KMS-11 (cell line): ENCODE results near the gene ZDHHC11.
"Not testable (repeated sequence)": the region's sequence is repeated elsewhere in the genome, so short reads cannot be mapped to it uniquely, and the experiment has no call there.

ENCODE experiments used
- H2AFZ ChIP-seq: fragments of 200-600 bp; sonication (generic); 2 replicates; pipeline ENCODE4 v1.6.1; 2016; ENCODE audit warnings: antibody characterized with exemption, mixed run types, low read depth
- H3K27ac ChIP-seq: fragments of 200-600 bp; sonication (generic); 2 replicates; pipeline ENCODE4 v1.6.1; 2016; ENCODE audit warnings: mild to moderate bottlenecking, mixed run types
- H3K27me3 ChIP-seq: fragments of 200-600 bp; sonication (generic); 2 replicates; pipeline ENCODE4 v1.6.1; 2017; ENCODE audit warnings: mild to moderate bottlenecking, low read depth, mixed run types, moderate library complexity; ENCODE audit not compliant: insufficient read depth
- H3K36me3 ChIP-seq: fragments of 200-600 bp; sonication (generic); 2 replicates; pipeline ENCODE4 v1.6.1; 2017; ENCODE audit warnings: mild to moderate bottlenecking, mixed run types; ENCODE audit not compliant: insufficient read depth
- H3K4me1 ChIP-seq: fragments of 200-600 bp; sonication (generic); 2 replicates; pipeline ENCODE4 v1.6.1; 2016; ENCODE audit warnings: mild to moderate bottlenecking, low read depth, mixed run types; ENCODE audit not compliant: poor library complexity, severe bottlenecking
- H3K4me2 ChIP-seq: fragments of 200-600 bp; sonication (generic); 2 replicates; pipeline ENCODE4 v1.7.0; 2016; ENCODE audit warnings: mild to moderate bottlenecking, mixed run types
- H3K4me3 ChIP-seq: fragments of 200-600 bp; sonication (generic); IDR thresholded peaks from 2 replicates; pipeline ENCODE4 v1.6.1; 2017; ENCODE audit warnings: low read depth, low read length, mixed read lengths; ENCODE audit not compliant: insufficient read depth
- H3K79me2 ChIP-seq: fragments of 200-600 bp; sonication (generic); 2 replicates; pipeline ENCODE4 v1.6.1; 2016; ENCODE audit warnings: low read depth, mixed run types; ENCODE audit not compliant: insufficient read depth
- H3K9ac ChIP-seq: fragments of 200-600 bp; sonication (generic); 2 replicates; pipeline ENCODE4 v1.6.1; 2016; ENCODE audit warnings: mild to moderate bottlenecking, mixed run types
- H4K20me1 ChIP-seq: fragments of 200-600 bp; sonication (generic); 2 replicates; pipeline ENCODE4 v1.6.1; 2016; ENCODE audit warnings: mild to moderate bottlenecking, mixed run types; ENCODE audit not compliant: insufficient read depth
- CTCF ChIP-seq: fragments of 200-600 bp; sonication (generic); conservative IDR thresholded peaks from 2 replicates; pipeline ENCODE4 v1.6.1; 2017; ENCODE audit warnings: low read depth, mild to moderate bottlenecking, antibody characterized with exemption, low read length, moderate library complexity, mixed read lengths

The ZDHHC11 gene

GRCh38 chr5:780571-780970 is 70.2 kb downstream of the ZDHHC11 start:
- H3K27me3 ChIP-seq, H3K36me3 ChIP-seq, H3K4me1 ChIP-seq, H2AFZ ChIP-seq, H3K4me3 ChIP-seq, H3K27ac ChIP-seq, H3K9ac ChIP-seq, H3K4me2 ChIP-seq, H3K79me2 ChIP-seq, H4K20me1 ChIP-seq: not testable (repeated sequence)

GRCh38 chr5:778967-779366 is 71.8 kb downstream of the ZDHHC11 start:
- not testable (repeated sequence) for H3K4me1 ChIP-seq, H4K20me1 ChIP-seq, H3K9ac ChIP-seq, H2AFZ ChIP-seq, H3K27me3 ChIP-seq, H3K79me2 ChIP-seq, H3K4me2 ChIP-seq, H3K27ac ChIP-seq, H3K36me3 ChIP-seq, H3K4me3 ChIP-seq

- H3K9ac ChIP-seq, H4K20me1 ChIP-seq, H3K79me2 ChIP-seq, H3K27me3 ChIP-seq, H3K36me3 ChIP-seq, H3K4me3 ChIP-seq, H3K4me2 ChIP-seq, H2AFZ ChIP-seq, H3K27ac ChIP-seq, H3K4me1 ChIP-seq: not testable (repeated sequence)
Measured at GRCh38 chr5:778421-778820, 72.4 kb downstream of the ZDHHC11 start.

GRCh38 chr5:777756-778161 is 73.0 kb downstream of the ZDHHC11 start:
- no peak overlapping the region for H3K4me2 ChIP-seq
- no peak overlapping the region for H2AFZ ChIP-seq
- no peak for TF ChIP-seq CTCF
- no peaks in the 10 kb centered on the region for H3K27me3 ChIP-seq
- no peak overlapping the region for H3K9ac ChIP-seq
- H3K27ac ChIP-seq = no peak overlapping the region
- no peaks in the 10 kb centered on the region for H4K20me1 ChIP-seq
- H3K4me1 ChIP-seq = no peaks in the 10 kb centered on the region
- H3K79me2 ChIP-seq = no peaks in the 10 kb centered on the region
- no peaks in the 10 kb centered on the region for H3K36me3 ChIP-seq
- H3K4me3 ChIP-seq = no peak overlapping the region

- Histone ChIP-seq H3K4me1 (no peaks in the 10 kb centered on the region), H4K20me1 (no peaks in the 10 kb centered on the region), H3K9ac (no peak overlapping the region), H2AFZ (no peak overlapping the region), H3K27me3 (no peaks in the 10 kb centered on the region), H3K4me3 (no peak overlapping the region), H3K79me2 (no peaks in the 10 kb centered on the region), H3K36me3 (no peaks in the 10 kb centered on the region), H3K4me2 (no peak overlapping the region), H3K27ac (no peak overlapping the region)
- TF ChIP-seq CTCF = no peak
Measured at GRCh38 chr5:776862-777711, 73.7 kb downstream of the ZDHHC11 start.
